GM13977 (cell line): ENCODE data around the gene KLC1.
"Not testable (repeated sequence)": the region's sequence is repeated elsewhere in the genome, so short reads cannot be mapped to it uniquely, and the experiment has no call there.

Source experiments
- DNase-seq: peaks from one replicate; pipeline ENCODE4 v3.0.0; 2012; ENCODE audit warnings: low spot score
- in situ Hi-C: fragments of 300-500 bp; cut with MboI; formaldehyde crosslinking; loops from one replicate; pipeline ENCODE4 v1.12.0; 2022; ENCODE audit warnings: low sequenced_read_pairs, low pct_unique_long_range_greater_than_20kb, mixed read lengths, inconsistent platforms; ENCODE audit not compliant: unreplicated experiment
- TF ChIP-seq, protein P1 (sequence below): IDR thresholded peaks from 2 replicates; pipeline ENCODE4 v1.5.1; 2012; ENCODE audit warnings: mild to moderate bottlenecking, control low read depth; ENCODE audit not compliant: insufficient read depth; ENCODE audit errors: extremely low read depth, missing control alignments

KLC1 gene

DNA sequence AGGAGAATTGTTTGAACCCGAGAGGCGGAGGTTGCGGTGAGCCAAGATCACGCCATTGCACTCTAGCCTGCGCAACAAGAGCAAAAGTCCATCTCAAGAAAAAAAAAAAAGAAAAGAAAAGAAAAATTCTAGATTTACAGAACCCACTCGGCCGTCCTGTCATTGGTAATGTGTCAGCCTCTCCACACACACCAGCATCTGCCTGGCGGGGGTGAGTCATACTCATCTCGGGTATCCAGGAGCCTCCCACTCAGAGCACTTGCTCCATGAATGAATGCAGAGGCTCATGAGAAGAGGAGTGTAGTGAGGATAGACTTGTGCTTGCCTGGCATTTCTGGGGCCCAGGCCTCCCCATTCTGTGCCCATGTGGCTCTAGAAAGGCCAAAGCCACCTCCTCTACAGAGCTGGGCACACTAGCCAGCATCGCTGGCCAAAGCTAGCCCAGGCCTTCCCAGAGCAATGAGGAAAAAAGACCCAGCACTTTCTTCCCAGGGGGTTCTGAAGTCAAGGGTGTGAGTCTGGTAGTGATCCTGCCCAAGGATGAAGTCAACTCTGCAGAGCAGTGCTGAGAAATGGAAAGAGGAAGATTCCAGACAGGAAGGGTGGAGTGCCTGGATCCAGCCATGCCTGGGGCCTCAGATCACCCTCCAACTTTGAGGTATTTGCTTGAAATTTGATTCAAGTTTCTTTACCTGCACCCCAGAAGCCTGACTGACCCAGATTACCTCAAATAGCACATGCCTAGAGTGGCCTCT is 31.2 kb upstream of the KLC1 start:
- in situ Hi-C loops: no loop called here
- no peak for DNase-seq
- TF ChIP-seq, protein P1, sequence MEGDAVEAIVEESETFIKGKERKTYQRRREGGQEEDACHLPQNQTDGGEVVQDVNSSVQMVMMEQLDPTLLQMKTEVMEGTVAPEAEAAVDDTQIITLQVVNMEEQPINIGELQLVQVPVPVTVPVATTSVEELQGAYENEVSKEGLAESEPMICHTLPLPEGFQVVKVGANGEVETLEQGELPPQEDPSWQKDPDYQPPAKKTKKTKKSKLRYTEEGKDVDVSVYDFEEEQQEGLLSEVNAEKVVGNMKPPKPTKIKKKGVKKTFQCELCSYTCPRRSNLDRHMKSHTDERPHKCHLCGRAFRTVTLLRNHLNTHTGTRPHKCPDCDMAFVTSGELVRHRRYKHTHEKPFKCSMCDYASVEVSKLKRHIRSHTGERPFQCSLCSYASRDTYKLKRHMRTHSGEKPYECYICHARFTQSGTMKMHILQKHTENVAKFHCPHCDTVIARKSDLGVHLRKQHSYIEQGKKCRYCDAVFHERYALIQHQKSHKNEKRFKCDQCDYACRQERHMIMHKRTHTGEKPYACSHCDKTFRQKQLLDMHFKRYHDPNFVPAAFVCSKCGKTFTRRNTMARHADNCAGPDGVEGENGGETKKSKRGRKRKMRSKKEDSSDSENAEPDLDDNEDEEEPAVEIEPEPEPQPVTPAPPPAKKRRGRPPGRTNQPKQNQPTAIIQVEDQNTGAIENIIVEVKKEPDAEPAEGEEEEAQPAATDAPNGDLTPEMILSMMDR: no peak

DNA sequence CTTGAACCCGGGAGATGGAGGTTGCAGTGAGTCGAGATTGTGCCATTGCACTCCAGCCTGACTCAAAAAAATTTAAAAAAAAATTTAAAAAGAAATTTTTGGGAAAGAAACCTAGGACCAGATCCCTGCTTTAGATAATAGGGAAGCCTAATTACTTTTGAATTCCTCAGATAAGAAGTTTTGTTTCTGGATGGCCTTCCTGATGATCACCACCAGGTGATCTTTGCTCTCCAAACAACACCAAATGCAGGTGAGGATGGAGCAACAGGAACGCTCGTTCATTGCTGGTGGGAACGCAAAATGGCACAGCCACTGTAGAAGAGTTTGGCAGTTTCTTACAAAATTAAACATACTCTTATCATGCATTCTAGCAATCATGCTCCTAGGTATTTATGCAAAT is 28.5 kb upstream of the KLC1 start:
- TF ChIP-seq, protein P1: no peak
- DNase-seq: no peak
- in situ Hi-C loops: no loop called here

GRCh38 chr14:103604620-103605019 is 24.4 kb upstream of the KLC1 start:
- TF ChIP-seq, protein P1: no peak
- no peak for DNase-seq
- in situ Hi-C loops: no loop called here

DNA sequence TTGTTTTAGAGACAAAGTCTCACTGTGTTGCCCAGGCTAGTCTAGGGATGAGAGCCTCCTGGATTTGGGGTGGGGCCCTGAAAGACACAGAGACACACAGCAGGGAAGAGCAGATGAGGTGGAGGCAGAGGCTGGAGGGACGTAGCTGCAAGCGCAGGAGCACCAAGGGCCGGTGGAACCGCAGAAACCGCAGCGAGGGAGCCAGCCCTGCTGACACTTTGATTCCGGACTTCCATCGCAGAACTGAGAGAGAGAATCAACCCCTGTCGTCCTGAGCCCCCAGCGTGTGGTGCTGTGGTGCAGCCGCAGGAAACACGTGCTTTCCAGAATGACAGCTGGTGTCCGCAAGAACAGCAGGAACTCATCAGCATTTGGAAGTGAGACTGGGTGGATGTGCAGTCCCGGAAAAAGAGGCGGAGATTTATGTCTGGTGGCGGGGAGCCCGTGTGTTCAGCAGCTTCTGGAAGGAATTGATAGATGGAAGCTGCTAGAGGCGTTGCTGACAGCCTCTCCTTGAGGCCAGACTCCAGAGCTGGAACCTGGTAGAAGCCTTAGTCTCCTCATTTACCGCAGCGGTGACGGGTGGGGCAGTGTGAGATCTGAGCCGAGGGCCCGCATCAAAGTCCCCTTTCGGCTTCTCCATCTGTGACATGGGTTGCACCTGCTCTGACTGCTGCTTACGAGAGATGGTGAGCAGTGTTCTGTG is 21.9 kb upstream of the KLC1 start:
- DNase-seq: peak; percentile 62
- in situ Hi-C loops: no loop called here
- TF ChIP-seq, protein P1: peak; percentile 42

DNA sequence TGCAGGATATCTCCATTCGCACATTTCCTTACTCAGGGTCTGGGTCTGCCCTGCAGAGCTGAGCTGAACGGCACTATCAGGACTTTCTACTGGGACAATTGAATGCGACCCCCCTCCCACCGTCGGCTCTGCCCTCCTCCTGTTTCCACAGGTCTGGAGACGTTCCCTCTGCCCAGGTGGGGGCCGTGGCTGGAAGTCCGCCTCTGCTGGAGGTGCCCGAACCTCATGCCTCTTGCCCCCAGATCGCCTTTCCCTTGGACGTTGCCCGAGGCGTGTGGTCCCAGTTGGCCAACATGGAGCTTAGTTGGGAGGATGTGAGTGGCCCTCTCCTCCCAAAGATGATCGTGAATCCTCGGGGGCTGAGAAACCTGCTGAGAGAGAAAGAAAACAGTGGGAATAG is 21.2 kb upstream of the KLC1 start:
- in situ Hi-C loops: no loop called here
- TF ChIP-seq, protein P1: no peak
- no peak for DNase-seq

- in situ Hi-C loops, DNase-seq: not testable (repeated sequence)
Measured at GRCh38 chr14:103609081-103609480, 19.9 kb upstream of the KLC1 start.

DNA sequence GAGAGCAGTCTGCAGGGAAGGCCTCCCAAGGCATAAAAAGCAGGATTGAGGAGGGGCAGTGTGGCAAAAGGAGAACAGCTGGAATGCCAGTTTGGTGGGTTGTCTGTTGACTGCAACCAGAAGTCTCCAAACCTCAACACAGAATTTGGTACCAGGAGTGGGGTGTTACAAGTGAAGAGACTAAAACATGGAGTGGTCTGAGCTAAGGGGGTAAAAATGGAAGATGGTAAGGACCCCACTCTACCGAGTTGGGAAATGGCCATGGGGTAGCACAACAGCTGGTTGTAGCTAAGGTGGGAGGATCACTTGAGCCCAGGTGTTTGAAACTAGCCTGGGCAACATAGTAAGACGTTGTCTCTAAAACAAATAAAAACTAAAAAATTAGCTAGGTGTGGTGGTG is 17.8 kb upstream of the KLC1 start:
- no peak for DNase-seq
- TF ChIP-seq, protein P1: no peak
- in situ Hi-C loops: no loop called here
